H1 (cell line): ENCODE measurements around the gene EVI5. TPM values are rescaled to one million over a fixed set of nuclear protein-coding genes. Genes with fewer than 3 reads are reported as not detected.
A peak's percentile ranks its signal among the peaks of the same experiment; 100 is the strongest.

ENCODE experiments used
- CTCF ChIA-PET: fragments of 300-600 bp; sonication (Branson Sonifier 250); formaldehyde crosslinking; loops from one replicate; lab custom pipeline; 2021; ENCODE audit not compliant: partially characterized antibody; lab: Charles Lee
- POLR2A ChIA-PET: fragments of 300-600 bp; sonication (Branson Sonifier 250); formaldehyde crosslinking; loops from one replicate; lab custom pipeline; 2021; ENCODE audit warnings: inconsistent platforms; ENCODE audit not compliant: partially characterized antibody; lab: Charles Lee
- DNase-seq, 2 experiments: peaks; one replicate each; pipeline versions ENCODE4 v3.0.0 to v3.0.0-alpha.2; 2010 to 2022; ENCODE audit warnings: low spot score in 2 of 2, low read depth in 1 of 2, mixed read lengths in 1 of 2
- FAIRE-seq: peaks from 2 replicates; lab custom pipeline; 2011; peaks lifted over from hg19 to GRCh38; lab: Jason Lieb, UNC
- H2AFZ ChIP-seq: 2 replicates; pipeline ENCODE4 v1.8.1; 2012; ENCODE audit warnings: low read length, inconsistent platforms
- H2AK5ac ChIP-seq: 2 replicates; pipeline ENCODE4 v1.6.1; 2013; ENCODE audit warnings: low read depth, low read length
- H2BK120ac ChIP-seq: replicated peaks from 2 replicates; pipeline ENCODE3; 2013; ENCODE audit warnings: low read depth, low read length, inconsistent platforms
- H2BK12ac ChIP-seq: 2 replicates; pipeline ENCODE4 v1.6.1; 2013; ENCODE audit warnings: low read depth, low read length
- H2BK15ac ChIP-seq: 2 replicates; pipeline ENCODE4 v1.6.1; 2013; ENCODE audit warnings: low read length
- H2BK20ac ChIP-seq: 2 replicates; pipeline ENCODE4 v1.6.1; 2013; ENCODE audit warnings: low read length
- H2BK5ac ChIP-seq: 2 replicates; pipeline ENCODE4 v1.6.1; 2013; ENCODE audit warnings: low read depth, low read length
- H3K14ac ChIP-seq: 2 replicates; pipeline ENCODE4 v1.6.1; 2013; ENCODE audit warnings: inconsistent platforms; ENCODE audit not compliant: insufficient read length
- H3K18ac ChIP-seq: 2 replicates; pipeline ENCODE4 v1.6.1; 2013; ENCODE audit warnings: low read length; ENCODE audit errors: extremely low read depth
- H3K23ac ChIP-seq: 2 replicates; pipeline ENCODE4 v1.6.1; 2013; ENCODE audit warnings: inconsistent platforms; ENCODE audit not compliant: insufficient read length
- H3K23me2 ChIP-seq: 2 replicates; pipeline ENCODE4 v1.6.1; 2013; ENCODE audit warnings: low read depth, low read length
- H3K27ac ChIP-seq: 2 replicates; pipeline ENCODE4 v1.6.1; 2011; ENCODE audit warnings: low read depth, low read length, inconsistent platforms
- H3K27me3 ChIP-seq, 4 experiments: replicated peaks in 1 of 4; 1 replicate in 1 of 4; 2 replicates in 3 of 4; pipeline versions ENCODE4 v1.6.1 to v1.8.1; 2011 to 2013; ENCODE audit warnings: low read length in 3 of 4, mild to moderate bottlenecking in 3 of 4, inconsistent platforms in 2 of 4, mixed read lengths in 2 of 4, moderate library complexity in 1 of 4; ENCODE audit not compliant: control insufficient read depth in 3 of 4, insufficient read depth in 3 of 4; ENCODE audit errors: extremely low read depth in 1 of 4
- H3K36me3 ChIP-seq, 4 experiments: 2 replicates each; pipeline versions ENCODE4 v1.6.1 to v1.8.1; 2011 to 2013; ENCODE audit warnings: mild to moderate bottlenecking in 4 of 4, low read length in 3 of 4, moderate library complexity in 2 of 4, control low read depth in 1 of 4, inconsistent platforms in 1 of 4; ENCODE audit not compliant: insufficient read depth in 4 of 4, control insufficient read depth in 2 of 4
- H3K4ac ChIP-seq: replicated peaks from 2 replicates; pipeline ENCODE3; 2013; ENCODE audit warnings: low read length, low read depth, mixed read lengths, inconsistent platforms; ENCODE audit not compliant: insufficient read length
- H3K4me1 ChIP-seq, 4 experiments: replicated peaks in 1 of 4; 1 replicate in 1 of 4; 2 replicates in 3 of 4; pipeline versions ENCODE4 v1.6.1 to v1.8.1; 2011 to 2013; ENCODE audit warnings: low read length in 3 of 4, inconsistent platforms in 2 of 4, mixed read lengths in 1 of 4; ENCODE audit not compliant: insufficient read depth in 4 of 4, control insufficient read depth in 3 of 4
- H3K4me2 ChIP-seq, 2 experiments: 2 replicates each; pipeline versions ENCODE4 v1.6.1 to v1.8.1; 2011 to 2013; ENCODE audit warnings: low read depth in 2 of 2, low read length in 2 of 2, control low read depth in 1 of 2, inconsistent platforms in 1 of 2, mild to moderate bottlenecking in 1 of 2; ENCODE audit not compliant: insufficient read depth in 1 of 2
- H3K4me3 ChIP-seq, 4 experiments: fragments of 200-600, 300-600 bp in 1 of 4; sonication (generic), shearing (Covaris generic), sonication (Bioruptor Twin) in 1 of 4; 2 replicates each; pipeline versions ENCODE4 v1.5.1 to v1.8.1; 2011 to 2016; ENCODE audit warnings: low read length in 4 of 4, low read depth in 3 of 4, control low read depth in 2 of 4, inconsistent platforms in 2 of 4, mild to moderate bottlenecking in 2 of 4, mixed read lengths in 1 of 4, moderate library complexity in 1 of 4; ENCODE audit not compliant: insufficient read depth in 2 of 4; ENCODE audit errors: extremely low read depth in 1 of 4
- H3K56ac ChIP-seq: replicated peaks from 2 replicates; pipeline ENCODE3; 2013; ENCODE audit warnings: low read depth, mild to moderate bottlenecking, mixed read lengths, low read length, inconsistent platforms; ENCODE audit not compliant: insufficient read length
- H3K79me1 ChIP-seq: 2 replicates; pipeline ENCODE4 v1.6.1; 2013; ENCODE audit warnings: low read depth, low read length, control low read depth
- H3K79me2 ChIP-seq, 2 experiments: 2 replicates each; pipeline versions ENCODE4 v1.6.1 to v1.8.1; 2012 to 2013; ENCODE audit warnings: low read length in 2 of 2, mild to moderate bottlenecking in 2 of 2, inconsistent platforms in 1 of 2; ENCODE audit not compliant: insufficient read depth in 2 of 2, control insufficient read depth in 1 of 2
- H3K9ac ChIP-seq, 4 experiments: replicated peaks in 1 of 4; 1 replicate in 1 of 4; 2 replicates in 3 of 4; pipeline versions ENCODE4 v1.6.1 to v1.8.1; 2011 to 2013; ENCODE audit warnings: low read depth in 3 of 4, low read length in 3 of 4, control low read depth in 2 of 4, mild to moderate bottlenecking in 2 of 4, moderate library complexity in 2 of 4, inconsistent platforms in 1 of 4; ENCODE audit errors: extremely low read depth in 1 of 4
- H3K9me3 ChIP-seq, 2 experiments: 2 replicates each; pipeline versions ENCODE4 v1.6.1 to v1.8.1; 2012 to 2013; ENCODE audit warnings: mild to moderate bottlenecking in 2 of 2, moderate library complexity in 2 of 2, control low read depth in 1 of 2, inconsistent platforms in 1 of 2, low read depth in 1 of 2, low read length in 1 of 2, mixed read lengths in 1 of 2; ENCODE audit not compliant: insufficient read depth in 2 of 2
- H4K20me1 ChIP-seq, 2 experiments: replicated peaks in 1 of 2; 2 replicates each; pipeline versions ENCODE3 to v1.8.1; 2011 to 2013; ENCODE audit warnings: inconsistent platforms in 2 of 2, low read length in 2 of 2, mild to moderate bottlenecking in 1 of 2; ENCODE audit not compliant: insufficient read depth in 2 of 2, control insufficient read depth in 1 of 2
- H4K5ac ChIP-seq: 2 replicates; pipeline ENCODE4 v1.6.1; 2013; ENCODE audit warnings: low read length, low read depth, mixed read lengths, inconsistent platforms; ENCODE audit not compliant: insufficient read length
- H4K8ac ChIP-seq: 2 replicates; pipeline ENCODE4 v1.8.0; 2013; ENCODE audit warnings: mild to moderate bottlenecking, moderate library complexity, low read length, inconsistent platforms; ENCODE audit not compliant: insufficient read depth; ENCODE audit errors: extremely low read depth
- H4K91ac ChIP-seq: replicated peaks from 2 replicates; pipeline ENCODE3; 2013; ENCODE audit warnings: low read length, mixed read lengths, inconsistent platforms; ENCODE audit not compliant: insufficient read length
- ASH2L ChIP-seq: fragments of 200-600, 300-600 bp; sonication (generic); IDR thresholded peaks from one replicate; pipeline ENCODE4 v1.7.1; 2017; ENCODE audit warnings: low read length
- CHD2 ChIP-seq: IDR thresholded peaks from 2 replicates; pipeline ENCODE4 v1.6.1; 2012; ENCODE audit warnings: low read length, improper control_type of control experiment
- EGR1 ChIP-seq: IDR thresholded peaks from 2 replicates; pipeline ENCODE4 v1.6.1; 2011; ENCODE audit warnings: low read depth, low read length, borderline replicate concordance
- EZH2 ChIP-seq: fragments of 200-600 bp; sonication (generic); IDR thresholded peaks from 2 replicates; pipeline ENCODE4 v1.7.1; 2012; ENCODE audit warnings: low read depth, mild to moderate bottlenecking, moderate library complexity, low read length, inconsistent platforms; ENCODE audit not compliant: severe bottlenecking
- KDM4A ChIP-seq: IDR thresholded peaks from one replicate; pipeline ENCODE4 v1.7.1; 2012; ENCODE audit warnings: low read depth, mild to moderate bottlenecking, moderate library complexity, low read length, inconsistent platforms; ENCODE audit not compliant: severe bottlenecking
- RBBP5 ChIP-seq: IDR thresholded peaks from 2 replicates; pipeline ENCODE4 v1.7.1; 2012; ENCODE audit warnings: low read depth, mild to moderate bottlenecking, inconsistent platforms, low read length, moderate library complexity, borderline replicate concordance
- SIX5 ChIP-seq: IDR thresholded peaks from 2 replicates; pipeline ENCODE4 v1.6.1; 2011; ENCODE audit warnings: mild to moderate bottlenecking, low read depth, low read length
- SUZ12 ChIP-seq: fragments of 200-600 bp; sonication (generic); IDR thresholded peaks from 2 replicates; pipeline ENCODE4 v1.6.1; 2012; ENCODE audit warnings: mild to moderate bottlenecking, inconsistent platforms, low read length, moderate library complexity, mixed read lengths
- ZNF274 ChIP-seq: IDR thresholded peaks from 2 replicates; pipeline ENCODE4 v1.7.0; 2012; ENCODE audit warnings: low read length, borderline replicate concordance; ENCODE audit errors: extremely low read depth
- WGBS, 2 experiments: shearing (Covaris generic) in 1 of 2; methylation state at CpG; one replicate each; pipeline versions ENCODE4 v1.1.6 to v1.1.7; 2013 to 2015; ENCODE audit warnings: low lambda C conversion rate in 2 of 2, mixed read lengths in 2 of 2, inconsistent platforms in 1 of 2, low coverage in 1 of 2, missing lambda C conversion rate in 1 of 2; ENCODE audit not compliant: insufficient replicate concordance in 2 of 2, insufficient coverage in 1 of 2, insufficient read length in 1 of 2; ENCODE audit errors: extremely low coverage in 1 of 2, missing lambda C conversion rate in 1 of 2; 5-methylcytosine and 5-hydroxymethylcytosine counted together
- polyA plus RNA-seq, 7 experiments: library from polyadenylated mRNA; depleted of rRNA in 3 of 7; stranded (reverse) in 5 of 7; unstranded in 2 of 7; fragments of >200 nt in 5 of 7; fragments of 200-250 nt in 2 of 7; gene quantifications; 1 replicate in 5 of 7; 2 replicates in 1 of 7; 4 replicates in 1 of 7; pipeline versions ENCODE4 v1.2.1 to v1.2.3, GENCODE V29; 2011 to 2013; ENCODE audit warnings: missing spikeins in 2 of 7, mixed read lengths in 2 of 7
- total RNA-seq: library from RNA; stranded (reverse); fragmentation: NEBNext Ultra II Directional; extraction: Animal tissue kit (Norgen Biotek cat#: 25700); gene quantifications from 2 replicates; pipeline ENCODE4 v1.2.1, GENCODE V29; 2021
- TF ChIP-seq, protein P1 (sequence below): IDR thresholded peaks from 2 replicates; pipeline ENCODE4 v1.6.1; 2011; ENCODE audit warnings: low read depth, mild to moderate bottlenecking, low read length; ENCODE audit not compliant: insufficient read depth

The EVI5 gene
- total and polyA plus RNA-seq, 2 of the 8 experiments (the other 6 are each of a cell fraction or from before 2014, with no cell fraction given): 1.7 to 13.7 TPM

DNA sequence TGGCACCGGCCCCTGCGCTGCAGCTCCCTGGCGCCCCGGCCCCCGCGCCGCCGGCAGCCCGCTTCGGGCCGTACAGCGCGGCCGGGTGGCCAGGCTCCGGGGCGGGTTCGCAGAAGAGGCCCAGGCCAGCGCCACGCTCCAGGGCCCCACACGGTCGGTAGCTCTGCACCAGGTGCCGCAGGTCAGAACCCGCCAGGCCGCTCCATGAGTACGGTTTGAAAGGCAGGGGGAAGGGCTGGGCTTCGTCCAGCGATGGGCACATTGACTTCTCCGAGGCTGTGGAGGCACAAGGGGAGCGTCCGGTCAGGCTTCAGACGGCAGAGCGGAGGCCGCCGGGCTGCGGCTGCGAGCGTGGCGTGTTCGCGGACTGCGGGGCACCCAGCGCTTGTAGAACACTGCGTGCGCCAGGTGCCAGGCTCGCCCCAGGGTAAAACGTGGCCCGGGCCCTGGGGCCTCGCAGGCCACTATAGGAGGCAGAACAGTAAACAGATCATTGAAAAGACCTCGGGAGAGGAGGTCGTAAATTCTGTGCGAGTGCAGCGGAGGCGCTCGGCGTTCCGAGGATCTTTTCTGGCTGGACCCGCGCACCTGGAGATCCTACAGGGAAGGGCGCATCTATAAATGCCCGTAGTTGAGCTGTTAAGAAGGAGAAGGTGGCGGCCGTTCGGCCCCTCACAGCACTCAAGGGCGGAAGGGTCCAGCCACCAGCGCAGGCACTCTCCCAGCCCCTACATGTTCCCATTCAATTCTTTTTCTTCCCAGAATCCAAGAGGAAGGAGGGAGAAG is 303.9 kb downstream of the EVI5 start:
- Histone ChIP-seq H2AK5ac (no peak overlapping the region), H2AFZ (no peak overlapping the region), H3K18ac (no peak overlapping the region), H2BK120ac (no peak overlapping the region), H3K4me1 (peaks cover 0 to 57% (median 31%) of the 10 kb centered on the region in 4 experiments; a peak in 6 of 7 replicates), H3K9ac (no peak overlapping the region), H3K4me2 (peak overlapping the region; percentile 81 to 97), H2BK12ac (peak overlapping the region; percentile 77; the same call in 1 of the 2 replicates), H3K14ac (no peak overlapping the region), H3K4me3 (peak overlapping the region; percentile 11 to 63 (median 34)), H2BK20ac (no peak overlapping the region), H4K5ac (no peak overlapping the region), H3K79me1 (no peaks in the 10 kb centered on the region), H2BK5ac (no peak overlapping the region), H4K8ac (peak overlapping the region; percentile 45; the same call in 1 of the 2 replicates), H3K9me3 (peaks cover 0 to 7% of the 10 kb centered on the region in 2 experiments; a peak in 1 of 4 replicates), H4K20me1 (peaks cover 1 to 15% of the 10 kb centered on the region in 2 experiments), H3K23me2 (peaks cover 22% of the 10 kb centered on the region; the same call in 1 of the 2 replicates), H3K27ac (no peak overlapping the region), H3K4ac (no peak overlapping the region), H4K91ac (no peak overlapping the region), H3K79me2 (no peaks in the 10 kb centered on the region), H3K36me3 (peaks cover 0 to 8% (median 0%) of the 10 kb centered on the region in 4 experiments; a peak in 1 of 8 replicates), H3K27me3 (peaks cover 75 to 97% (median 91%) of the 10 kb centered on the region in 4 experiments), H2BK15ac (peak overlapping the region; percentile 81; the same call in 1 of the 2 replicates), H3K23ac (no peak overlapping the region), H3K56ac (peak overlapping the region; percentile 33)
- 2% methylated on average over 63 of the region's 65 CpGs; no CpG with 5 or more reads in 1 of the 2 experiments for WGBS, 2 experiments
- FAIRE-seq (no peak), DNase-seq (peak in 1 of 2 experiments; percentile 67)
- CTCF ChIA-PET: interaction anchor here (0.9 to 2.6 kb wide), 2 partner anchors 64 to 171 kb away, joined by 5 to 6 read pairs; no protein-coding TSS in a partner anchor
- POLR2A ChIA-PET: interaction anchor here (1.5 kb wide), 1 partner anchor 180 kb away, joined by 3 read pairs; no protein-coding TSS in a partner anchor
- TF ChIP-seq ZNF274 (no peak), ASH2L (peak; percentile 47), SUZ12 (peak; percentile 86), EZH2 (peak; percentile 96), KDM4A (peak; percentile 48), RBBP5 (peak; percentile 36; the same call in 1 of the 2 replicates), CHD2 (no peak), SIX5 (no peak), EGR1 (no peak)
- TF ChIP-seq, protein P1, sequence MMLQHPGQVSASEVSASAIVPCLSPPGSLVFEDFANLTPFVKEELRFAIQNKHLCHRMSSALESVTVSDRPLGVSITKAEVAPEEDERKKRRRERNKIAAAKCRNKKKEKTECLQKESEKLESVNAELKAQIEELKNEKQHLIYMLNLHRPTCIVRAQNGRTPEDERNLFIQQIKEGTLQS: no peak
